Activated T-cell treated with anti-CD3 and anti-CD28 coated beads, Interleukin-2, amount 50 U/mL, for 48 hours (primary cell): ENCODE results near the gene BLCAP.
"Not testable (repeated sequence)": the region's sequence is repeated elsewhere in the genome, so short reads cannot be mapped to it uniquely, and the experiment has no call there.

Source experiments
- DNase-seq, 2 experiments: peaks; one replicate each; pipeline ENCODE4 v3.0.0-alpha.2; 2020

The BLCAP gene

DNA sequence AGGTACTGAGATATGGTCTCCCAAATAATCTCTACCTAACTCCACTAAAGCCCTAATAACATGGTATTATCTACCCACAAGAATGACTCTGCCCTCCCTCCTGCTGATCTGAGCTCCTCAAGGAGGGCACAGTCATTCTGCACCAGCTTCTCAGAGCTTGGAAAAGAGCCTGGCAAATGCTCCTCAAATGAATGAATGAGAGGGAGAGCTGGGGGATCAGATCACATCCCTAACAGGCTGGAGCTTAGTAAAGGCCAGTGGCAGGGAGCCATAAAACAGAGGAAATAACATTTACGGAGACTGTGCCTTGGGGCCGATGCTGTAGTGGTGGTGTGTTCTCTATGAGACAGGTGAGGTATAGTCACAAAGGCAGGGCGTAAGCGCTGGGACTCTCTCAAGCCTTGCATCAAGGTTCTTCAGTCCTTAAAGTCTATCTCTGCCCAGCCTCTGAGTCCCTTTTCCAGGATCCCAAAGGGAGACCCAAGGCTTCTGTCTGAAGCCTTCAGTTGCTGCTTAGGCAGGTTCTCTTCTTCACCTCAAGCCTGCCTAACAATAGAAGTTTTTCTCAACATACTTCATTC, 13.8 kb downstream of the BLCAP start:
- no peak for DNase-seq

DNA sequence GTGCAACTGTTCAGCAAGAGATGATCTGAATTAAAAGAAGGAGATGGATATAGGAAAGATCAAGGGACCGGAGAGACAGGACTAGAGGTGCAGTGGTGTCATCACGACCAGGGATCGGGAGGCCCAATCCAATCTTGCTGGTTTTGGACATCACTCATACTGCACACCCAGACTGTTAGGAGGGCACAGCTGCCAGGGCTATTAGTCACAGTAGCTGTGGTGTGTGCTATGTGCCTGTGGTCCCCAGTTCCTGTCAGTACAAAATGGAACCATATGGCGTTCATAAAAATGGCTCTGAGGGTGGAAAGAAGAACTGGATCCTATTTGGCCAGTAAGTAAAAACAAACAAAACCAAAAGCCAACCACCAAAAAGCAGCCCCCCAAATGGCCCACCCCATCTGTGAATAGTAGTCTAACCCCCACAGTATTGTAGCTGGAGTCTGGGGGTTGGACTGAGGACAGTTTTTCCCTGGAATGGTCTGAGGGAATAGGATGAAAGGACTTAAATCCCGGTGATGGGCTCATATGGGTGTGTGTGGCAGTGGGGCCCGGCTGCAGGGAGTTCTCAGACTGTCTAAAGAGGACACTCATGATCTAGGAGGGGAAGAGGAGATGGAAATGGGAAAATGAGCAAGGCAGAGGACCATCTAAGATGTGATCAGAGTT, 15.9 kb downstream of the BLCAP start:
- no peak for DNase-seq

DNA sequence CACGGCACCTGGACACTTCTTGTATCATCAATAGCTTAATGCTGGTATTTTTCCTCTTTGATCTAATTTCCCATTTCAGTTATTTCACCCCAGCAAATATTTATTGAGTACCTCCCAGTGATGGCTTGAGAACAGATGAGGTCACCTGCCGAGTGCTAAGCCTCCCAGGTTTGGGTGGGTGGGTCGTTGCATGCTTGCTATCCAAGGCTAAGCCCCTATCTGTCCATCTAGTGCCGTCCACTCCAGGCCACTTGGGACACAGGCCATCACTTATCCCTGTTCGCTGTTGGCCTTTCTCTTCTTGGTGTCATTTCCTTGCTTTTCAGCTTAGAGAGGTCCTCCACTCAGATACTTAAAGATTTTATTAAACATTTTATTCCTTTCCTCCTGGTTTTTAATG, 17.4 kb downstream of the BLCAP start:
- no peak for DNase-seq

DNA sequence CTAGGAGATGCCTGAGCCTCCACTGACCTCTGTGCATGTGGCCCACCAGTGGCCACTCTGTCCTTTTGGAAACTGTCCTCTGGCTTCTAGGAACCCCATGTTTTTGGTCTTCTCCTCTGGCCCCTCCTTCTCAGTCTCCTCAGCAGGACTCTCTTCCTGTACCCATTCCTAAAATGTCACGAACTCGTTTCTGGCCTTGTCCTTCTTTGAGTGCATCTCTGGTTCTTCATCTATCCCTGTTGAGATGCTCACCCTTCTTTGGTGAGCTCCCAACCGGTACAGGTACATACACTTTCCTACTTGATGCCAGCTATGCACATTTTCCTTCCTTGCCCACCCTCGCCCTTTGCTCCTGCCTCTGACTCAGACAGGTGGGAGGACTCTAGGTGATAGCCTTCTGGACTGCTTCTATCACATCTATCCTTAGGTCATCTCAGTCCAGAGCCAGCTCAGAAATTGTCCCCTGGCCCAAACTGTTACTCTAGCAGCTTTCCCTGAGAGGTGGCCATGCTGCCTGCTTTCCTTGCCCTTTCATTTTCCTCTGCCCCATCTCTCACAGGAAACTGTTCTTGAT, 21.4 kb downstream of the BLCAP start:
- no peak for DNase-seq

DNA sequence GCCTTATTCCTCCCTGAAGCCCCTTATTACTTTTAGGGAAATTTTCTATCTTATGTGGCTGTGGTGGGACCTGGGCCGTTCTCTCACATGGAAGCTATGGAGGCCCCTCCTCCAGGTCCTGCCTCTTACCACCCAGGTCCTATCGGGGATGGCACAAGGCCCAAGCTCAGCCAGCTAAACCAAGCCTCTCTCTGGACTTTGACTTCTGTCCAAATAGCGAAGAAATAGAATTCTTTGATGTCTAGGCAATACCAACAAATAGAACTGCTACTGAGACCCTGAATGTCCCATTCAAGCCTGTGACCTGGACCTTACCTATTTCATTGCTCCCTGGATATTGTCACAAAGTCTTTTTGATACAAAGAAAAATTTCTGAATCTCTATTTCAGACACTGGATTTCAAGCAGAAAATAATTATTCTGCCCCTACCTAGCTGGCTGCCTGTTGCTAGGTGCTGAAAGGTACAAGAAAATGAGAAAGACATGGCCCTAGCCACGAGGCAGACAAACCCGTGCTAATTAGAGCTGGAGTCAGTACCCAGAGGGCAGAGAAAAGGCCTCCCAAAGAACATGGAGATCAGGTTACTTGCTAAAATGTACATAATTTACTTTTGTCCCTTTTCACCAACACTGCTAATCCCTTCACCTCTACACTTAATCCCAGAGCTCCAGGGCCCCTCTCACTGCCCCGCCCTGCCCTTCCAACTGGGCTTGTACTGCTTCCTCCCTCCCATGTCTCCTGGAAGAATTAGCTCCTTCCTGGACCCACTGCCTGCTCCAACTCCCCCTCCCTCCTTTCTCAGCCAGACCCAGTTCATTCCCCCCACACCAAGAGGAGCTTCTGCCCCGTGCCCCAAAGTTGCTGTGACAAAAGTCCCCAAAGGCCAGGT, 22.2 kb downstream of the BLCAP start:
- DNase-seq = no peak

DNA sequence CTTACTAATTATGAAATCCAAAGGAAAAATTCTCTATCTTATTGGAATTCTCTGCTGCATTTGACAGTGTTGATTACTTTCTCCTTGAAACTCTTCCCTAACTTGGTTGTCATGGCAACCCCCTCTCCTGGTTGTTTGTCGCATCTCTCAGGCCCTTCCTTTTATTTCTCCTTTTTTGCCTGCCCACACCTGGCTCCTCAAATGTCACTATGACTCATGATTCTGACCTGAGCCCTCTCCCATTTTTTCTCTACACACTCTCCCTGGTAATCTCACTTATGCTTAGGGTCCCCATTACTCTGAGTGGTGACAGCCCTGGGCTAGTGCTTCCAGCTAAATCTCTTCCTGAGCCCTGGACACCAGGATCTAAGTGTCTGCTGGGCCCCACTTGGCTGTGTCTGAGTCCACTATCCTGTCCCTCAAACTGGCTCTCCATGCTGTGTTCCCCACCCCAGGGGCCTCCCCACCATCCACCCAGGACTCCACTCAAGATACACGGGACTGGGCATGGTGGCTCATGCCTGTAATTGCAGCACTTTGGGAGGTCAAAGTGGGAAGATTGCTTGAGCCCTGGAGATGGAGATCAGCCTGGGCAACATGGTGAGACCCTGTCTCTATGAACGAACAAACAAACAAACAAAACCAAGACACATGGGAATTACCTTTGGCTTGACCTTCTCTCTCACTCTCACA, 23.1 kb downstream of the BLCAP start:
- no peak for DNase-seq

DNA sequence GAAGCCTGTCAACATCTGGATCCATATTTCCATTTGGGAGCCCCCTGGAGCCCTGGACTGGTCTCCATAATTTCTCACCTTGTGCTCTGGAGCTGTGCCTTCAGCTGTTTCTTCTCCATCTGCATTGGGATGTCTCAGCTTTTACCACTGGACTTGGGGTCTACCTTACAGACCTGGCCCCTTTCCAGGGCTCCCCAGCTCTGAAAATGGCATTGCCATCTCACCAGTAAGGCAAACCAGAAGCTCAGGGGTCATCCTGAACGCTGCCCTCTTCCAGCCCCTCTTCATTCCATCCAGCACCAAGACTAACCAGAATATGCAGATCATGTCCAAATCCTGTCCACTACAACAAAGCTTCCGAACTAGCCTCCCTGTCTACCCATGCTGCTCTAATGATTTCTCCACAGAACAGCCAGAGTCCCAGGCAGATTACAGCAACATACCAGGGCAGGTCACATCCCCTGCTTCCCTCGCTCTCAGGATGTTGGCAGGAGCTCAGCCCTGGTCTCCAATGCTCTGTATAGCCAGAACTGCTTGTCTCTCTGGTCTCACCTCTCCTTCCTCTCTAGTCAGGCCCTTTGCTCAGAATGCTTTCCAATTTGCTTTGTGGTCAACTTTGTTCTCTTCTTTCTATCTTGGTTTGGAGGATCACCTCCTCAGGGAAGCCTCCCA, 24.3 kb downstream of the BLCAP start:
- DNase-seq = no peak

DNA sequence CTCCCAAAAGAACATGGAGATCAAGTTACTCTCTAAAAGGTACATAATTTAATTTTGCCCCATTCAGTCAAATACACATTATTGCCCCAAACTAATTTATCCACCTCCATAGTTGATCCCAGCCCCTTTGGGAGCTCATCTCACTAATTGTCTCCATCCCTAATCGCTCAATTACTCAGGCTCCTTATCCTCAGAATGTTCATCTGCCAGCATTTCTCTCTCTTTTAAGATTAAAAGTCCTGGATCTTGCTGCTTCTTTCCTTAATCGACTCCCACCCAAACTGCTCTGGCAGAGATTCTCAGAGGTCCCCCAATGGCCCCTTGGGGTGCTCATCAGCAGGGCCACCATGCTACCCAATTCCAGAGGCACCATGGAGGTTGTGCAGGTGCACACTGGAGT, 25.0 kb downstream of the BLCAP start:
- DNase-seq = no peak

DNA sequence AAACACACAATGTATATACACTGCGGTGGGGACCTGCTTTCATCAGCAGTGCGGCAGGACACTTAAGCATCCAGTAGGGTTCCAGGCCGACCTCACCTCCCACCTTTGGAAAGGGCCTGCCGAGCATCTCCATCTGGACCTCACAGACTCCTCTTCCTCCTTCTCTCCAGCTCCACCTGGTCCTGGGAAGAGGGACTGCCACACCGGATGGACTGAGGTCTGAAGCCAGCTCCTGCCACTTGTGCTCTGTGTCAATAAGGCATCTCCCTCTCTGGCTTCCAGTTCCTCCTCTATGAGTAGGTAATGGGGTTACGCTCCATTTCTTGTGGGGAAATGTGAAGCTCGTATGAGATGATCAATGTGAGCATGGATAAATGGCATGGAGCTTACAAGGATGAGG, 25.7 kb downstream of the BLCAP start:
- DNase-seq = no peak

DNA sequence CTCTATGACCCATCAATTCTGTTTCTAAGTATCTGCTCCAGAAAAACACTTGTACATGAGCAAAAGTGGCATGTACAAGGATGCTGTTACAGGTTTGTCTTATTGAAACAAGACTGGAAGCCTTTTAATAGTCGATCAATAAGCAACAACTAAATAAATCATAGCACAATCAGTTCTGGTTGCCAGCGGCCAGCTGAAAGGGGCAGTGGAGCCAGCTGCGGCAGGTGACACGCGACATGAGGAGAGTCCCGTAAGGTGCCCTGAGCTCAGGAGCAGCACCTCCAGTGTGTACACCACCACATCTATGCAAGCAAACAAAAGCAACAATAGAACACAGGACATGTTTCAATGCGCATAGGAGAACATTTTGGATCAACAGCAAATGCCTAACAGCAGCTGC, 27.4 kb downstream of the BLCAP start:
- no peak for DNase-seq

DNA sequence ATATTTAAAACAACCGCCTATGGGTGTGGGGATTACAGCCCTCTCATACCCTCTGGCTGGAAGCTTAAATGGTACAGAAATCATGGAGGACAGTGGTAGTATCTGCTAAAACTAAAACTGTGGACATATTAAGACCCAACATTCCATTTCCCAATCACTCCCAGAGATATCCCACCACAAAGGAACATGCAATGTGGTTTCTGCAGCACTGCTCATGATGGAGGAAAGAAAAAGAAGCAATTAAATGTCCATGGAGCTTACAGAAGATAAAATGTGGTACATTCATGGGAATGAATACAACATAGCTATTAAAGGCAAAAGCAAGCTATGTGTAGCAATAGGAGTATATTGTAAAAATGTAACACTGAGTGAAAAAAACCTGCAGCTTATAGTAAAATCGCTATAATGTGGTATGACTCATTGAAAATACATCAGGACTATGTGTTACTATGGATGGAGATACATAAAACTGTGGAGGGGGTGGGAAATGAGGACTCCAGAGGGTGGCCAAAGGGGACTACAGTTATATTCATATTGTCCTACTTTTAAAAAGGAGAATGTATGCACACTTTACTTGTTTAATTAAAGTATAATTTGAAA, 29.5 kb downstream of the BLCAP start:
- DNase-seq = no peak

DNA sequence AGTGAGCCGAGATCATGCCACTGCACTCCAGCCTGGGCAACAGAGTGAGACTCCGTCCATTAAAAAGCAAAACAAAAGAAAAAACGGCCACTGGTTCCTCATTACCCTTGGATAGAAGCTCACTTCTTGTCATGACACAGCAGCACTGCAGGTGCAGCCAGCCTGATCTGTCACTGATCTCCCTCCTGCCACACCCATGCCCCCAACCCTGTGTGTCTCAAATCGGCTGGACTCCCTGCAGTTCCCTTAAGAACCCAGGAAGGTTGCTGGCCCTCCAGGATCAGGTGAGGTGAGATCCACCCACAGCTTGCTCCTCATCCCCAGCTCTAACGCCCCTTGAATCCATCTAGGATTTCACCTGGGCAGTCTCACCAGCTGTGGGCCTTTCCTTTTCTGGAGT, 32.9 kb downstream of the BLCAP start:
- DNase-seq = no peak

DNA sequence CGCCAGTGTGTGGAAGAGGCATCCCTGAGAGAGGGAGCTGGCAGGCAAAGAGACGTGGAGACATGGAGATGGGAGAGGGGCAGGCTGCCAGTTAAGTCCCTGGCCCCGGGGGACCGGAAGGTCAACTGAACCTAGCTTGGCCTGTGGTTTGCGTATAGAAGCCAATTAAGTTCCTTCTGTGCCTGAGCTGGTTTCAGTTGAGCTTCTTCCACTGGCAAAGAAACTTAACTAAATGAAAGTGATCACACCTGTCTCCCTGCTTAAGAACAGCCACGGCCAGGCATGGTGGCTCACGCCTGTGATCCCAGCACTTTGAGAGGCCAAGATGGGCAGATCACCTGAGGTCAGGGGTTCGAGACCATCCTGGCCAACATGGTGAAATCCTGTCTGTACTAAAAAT, 33.4 kb downstream of the BLCAP start:
- no peak for DNase-seq

DNA sequence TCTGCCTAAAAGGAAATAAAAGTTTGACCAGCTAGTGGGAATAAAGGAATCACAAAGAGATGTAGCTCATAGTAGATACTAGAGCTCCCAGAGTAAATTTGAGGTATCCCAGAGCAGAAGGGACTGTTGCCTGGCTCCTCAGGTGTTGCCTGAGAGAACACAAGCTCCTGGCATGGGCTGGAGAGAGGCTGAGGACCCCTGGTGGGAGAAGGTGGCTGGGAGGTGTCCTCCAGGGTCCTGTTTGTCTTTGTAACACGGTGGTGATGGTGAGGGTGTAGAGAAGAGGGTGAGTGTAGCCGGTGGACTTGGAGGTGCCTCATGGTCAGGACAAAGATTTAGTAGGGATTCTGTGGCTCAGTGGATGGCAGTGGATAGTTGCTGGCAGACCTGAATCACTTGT, 34.7 kb downstream of the BLCAP start:
- DNase-seq = no peak

DNA sequence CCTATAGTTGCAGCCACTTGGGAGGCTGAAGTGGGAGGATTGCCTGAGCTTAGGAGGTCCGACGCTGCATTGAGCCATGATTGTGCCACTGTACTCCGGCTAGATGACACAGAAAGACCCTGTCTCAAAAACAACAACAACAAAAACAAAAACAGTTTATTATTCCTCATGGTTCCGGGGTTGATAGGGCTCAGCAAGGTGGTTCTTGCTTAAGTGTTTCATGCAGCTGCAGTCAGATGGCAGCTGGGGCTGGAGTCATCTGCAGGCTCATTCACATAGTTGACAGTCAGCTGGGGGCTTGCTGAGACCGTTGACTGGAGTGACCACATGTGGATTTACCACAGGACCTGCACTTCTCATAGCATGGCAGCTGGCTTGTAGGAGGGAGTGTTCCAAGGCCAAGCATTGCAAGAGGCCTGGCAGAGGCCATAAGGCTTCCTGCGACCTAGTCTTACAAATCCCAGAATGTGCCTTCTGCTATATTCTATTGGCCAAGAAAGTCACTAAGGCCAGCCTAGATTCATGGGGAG, 35.5 kb downstream of the BLCAP start:
- no peak for DNase-seq

DNA sequence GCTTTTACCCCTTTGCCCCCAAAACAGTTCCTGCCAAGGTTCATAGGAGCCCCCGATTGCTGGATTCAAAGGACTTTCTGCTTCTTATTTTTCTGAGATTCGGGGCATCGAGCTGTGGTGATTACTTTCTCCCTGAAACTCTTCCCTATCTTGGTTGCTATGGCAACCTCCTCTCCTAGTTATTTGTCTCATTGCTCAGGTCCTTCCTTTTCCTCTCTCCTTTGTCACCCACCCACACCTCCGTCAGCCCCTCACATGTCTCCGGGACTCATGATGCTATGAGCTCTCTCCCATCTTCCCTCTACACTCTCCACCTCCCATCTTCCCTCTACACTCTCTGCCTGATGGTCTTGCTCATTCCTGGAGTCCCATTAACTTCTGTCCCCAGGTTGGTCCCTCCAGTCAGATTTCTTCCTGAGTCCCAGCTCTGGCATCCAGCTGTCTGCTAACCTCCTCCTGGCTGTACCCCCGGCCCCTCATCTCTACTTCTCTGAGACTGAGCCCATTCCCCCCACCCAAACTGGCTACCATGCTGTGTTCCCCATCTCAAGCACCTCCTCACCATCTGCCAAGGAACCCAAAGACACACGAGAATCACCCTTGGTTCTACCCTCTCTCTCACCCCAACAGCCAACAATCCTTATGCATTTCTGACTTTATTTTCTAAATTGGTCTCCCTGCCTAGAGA, 36.9 kb downstream of the BLCAP start:
- DNase-seq = no peak

DNA sequence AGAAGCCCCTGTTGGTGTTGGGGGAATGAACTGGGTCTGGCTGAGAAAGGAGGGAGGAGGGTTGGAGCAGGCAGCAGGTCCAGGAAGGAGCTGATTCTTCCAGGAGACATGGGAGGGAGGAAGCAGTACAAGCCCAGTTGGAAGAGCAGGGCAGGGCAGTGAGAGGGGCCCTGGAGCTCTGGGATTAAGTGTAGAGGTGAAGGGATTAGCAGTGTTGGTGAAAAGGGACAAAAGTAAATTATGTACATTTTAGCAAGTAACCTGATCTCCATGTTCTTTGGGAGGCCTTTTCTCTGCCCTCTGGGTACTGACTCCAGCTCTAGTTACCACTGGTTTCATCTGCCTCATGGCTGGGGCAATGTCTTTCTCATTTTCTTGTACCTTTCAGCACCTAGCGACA, 41.5 kb downstream of the BLCAP start:
- not testable (repeated sequence) for DNase-seq

DNA sequence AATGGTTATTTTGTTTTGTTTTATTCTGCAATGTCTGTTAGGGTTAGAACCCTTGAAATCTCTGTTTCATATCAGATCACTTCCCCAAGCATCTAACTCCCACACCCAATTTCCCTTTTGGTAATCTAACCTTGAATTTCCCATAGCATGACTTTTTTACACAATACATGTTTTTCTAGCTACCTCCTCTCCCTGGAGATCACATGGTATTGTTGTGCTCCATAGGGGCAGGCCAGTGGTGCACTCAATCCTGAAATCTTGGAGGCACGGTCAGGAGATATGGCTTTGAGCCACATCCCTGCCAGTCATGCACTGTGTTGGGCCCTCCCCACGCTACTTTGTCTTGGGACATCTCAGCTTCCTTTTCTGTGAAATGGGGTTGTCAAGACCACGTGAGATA, 43.3 kb downstream of the BLCAP start:
- DNase-seq = no peak

DNA sequence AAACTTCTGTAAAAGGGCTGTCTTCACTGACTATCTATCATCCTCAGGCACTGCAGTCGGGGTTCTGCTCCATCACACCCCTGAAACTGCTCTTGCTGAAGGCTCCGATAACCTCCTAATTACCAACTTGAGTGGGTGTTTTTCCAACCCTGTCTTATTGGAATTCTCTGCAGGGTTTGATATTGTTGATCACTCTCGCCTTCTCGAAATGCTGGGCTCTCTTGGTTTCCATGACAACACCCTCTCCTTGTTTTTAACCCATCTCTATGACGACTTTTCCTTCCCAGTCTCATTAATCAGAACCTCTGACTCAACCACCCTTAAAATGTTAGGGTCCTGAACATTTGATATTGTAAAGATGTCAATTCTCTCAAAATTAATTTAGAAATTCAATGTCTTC, 46.1 kb downstream of the BLCAP start:
- no peak for DNase-seq

DNA sequence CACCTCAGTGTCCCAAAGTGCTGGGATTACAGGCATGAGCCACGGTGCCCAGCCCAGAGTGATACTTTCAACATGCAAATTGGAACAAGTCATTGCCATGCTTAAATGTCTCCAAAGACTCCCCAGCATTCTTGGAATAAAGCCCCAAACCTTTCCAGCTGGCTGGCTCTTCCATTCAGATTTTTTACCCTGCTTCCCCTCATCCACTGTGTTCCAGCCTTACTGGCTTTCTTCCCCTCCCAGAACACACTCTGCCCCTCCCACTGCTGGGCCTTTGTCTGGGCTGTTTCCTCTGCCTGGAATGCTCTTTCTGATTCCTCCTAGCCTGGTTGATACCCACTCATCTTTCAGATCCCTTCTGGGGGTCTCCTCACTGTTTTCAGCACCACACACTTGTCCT, 46.8 kb downstream of the BLCAP start:
- no peak for DNase-seq
